SK-N-SH (cell line): ENCODE results near the gene HOMER2. TPM values are rescaled to one million over a fixed set of nuclear protein-coding genes. Genes with fewer than 3 reads are reported as not detected.

Source experiments
- CTCF ChIA-PET: fragments of 300-600, 350-600 bp; formaldehyde crosslinking; extraction: SDS; loops from one replicate; lab custom pipeline; 2021; lab: Yijun Ruan, JAX
- POLR2A ChIA-PET: fragments of 350-600 bp; sonication (Branson Sonifier 250); formaldehyde crosslinking; extraction: SDS; loops from one replicate; lab custom pipeline; 2020; ENCODE audit warnings: antibody characterized with exemption, inconsistent platforms; lab: Yijun Ruan, JAX
- DNase-seq: peaks from one replicate; pipeline ENCODE4 v3.0.0; 2012
- H2AFZ ChIP-seq: fragments of 200-600 bp; sonication (generic); 2 replicates; pipeline ENCODE4 v1.8.1; 2016; ENCODE audit warnings: antibody characterized with exemption, mild to moderate bottlenecking, low read depth
- H3F3A ChIP-seq: fragments of 200-600 bp; sonication (generic); replicated peaks from 2 replicates; pipeline ENCODE3; 2016; ENCODE audit warnings: antibody characterized with exemption, mild to moderate bottlenecking; ENCODE audit not compliant: insufficient read depth
- H3K27ac ChIP-seq, 2 experiments: fragments of 200-500 bp in 1 of 2; fragments of 200-600 bp in 1 of 2; sonication (Bioruptor generic) in 1 of 2; sonication (generic), shearing (Covaris generic) in 1 of 2; 2 replicates each; pipeline versions ENCODE4 v1.5.1 to v1.6.1; 2014 to 2016; ENCODE audit warnings: low read depth in 2 of 2, inconsistent platforms in 1 of 2, low read length in 1 of 2, mild to moderate bottlenecking in 1 of 2, mixed read lengths in 1 of 2
- H3K27me3 ChIP-seq: fragments of 200-600 bp; sonication (generic), shearing (Covaris generic); 2 replicates; pipeline ENCODE4 v1.6.1; 2016; ENCODE audit warnings: mixed run types; ENCODE audit not compliant: insufficient read depth
- H3K36me3 ChIP-seq, 2 experiments: fragments of 200-500 bp in 1 of 2; fragments of 200-600 bp in 1 of 2; sonication (Bioruptor generic) in 1 of 2; sonication (generic) in 1 of 2; replicated peaks in 1 of 2; 2 replicates each; pipeline versions ENCODE3 to v1.5.1; 2014 to 2016; ENCODE audit warnings: low read length in 1 of 2, mild to moderate bottlenecking in 1 of 2; ENCODE audit not compliant: insufficient read depth in 2 of 2, control insufficient read depth in 1 of 2
- H3K4me1 ChIP-seq, 2 experiments: fragments of 200-500 bp in 1 of 2; fragments of 200-600 bp in 1 of 2; sonication (Bioruptor generic) in 1 of 2; sonication (generic), shearing (Covaris generic) in 1 of 2; 2 replicates each; pipeline versions ENCODE4 v1.5.1 to v1.6.1; 2014 to 2016; ENCODE audit warnings: low read depth in 1 of 2, low read length in 1 of 2, mixed run types in 1 of 2; ENCODE audit not compliant: insufficient read depth in 2 of 2, control insufficient read depth in 1 of 2
- H3K4me2 ChIP-seq: fragments of 200-600 bp; sonication (generic), shearing (Covaris generic); 2 replicates; pipeline ENCODE4 v1.6.1; 2017; ENCODE audit warnings: mixed run types
- H3K4me3 ChIP-seq, 2 experiments: fragments of 200-500 bp in 1 of 2; fragments of 200-600 bp in 1 of 2; sonication (Bioruptor generic) in 1 of 2; sonication (generic), shearing (Covaris generic) in 1 of 2; 2 replicates each; pipeline versions ENCODE4 v1.5.1 to v1.8.1; 2014 to 2016; ENCODE audit warnings: low read depth in 2 of 2, inconsistent platforms in 1 of 2, low read length in 1 of 2, mild to moderate bottlenecking in 1 of 2, mixed read lengths in 1 of 2, moderate library complexity in 1 of 2
- H3K79me2 ChIP-seq: fragments of 200-600 bp; sonication (generic); 2 replicates; pipeline ENCODE4 v1.8.1; 2017; ENCODE audit warnings: mild to moderate bottlenecking; ENCODE audit not compliant: insufficient read depth
- H3K9ac ChIP-seq: fragments of 200-600 bp; sonication (generic); 2 replicates; pipeline ENCODE4 v1.6.1; 2017; ENCODE audit warnings: mixed run types
- H3K9me2 ChIP-seq: fragments of 200-600 bp; sonication (generic); 2 replicates; pipeline ENCODE4 v1.6.1; 2017; ENCODE audit warnings: mixed run types
- H3K9me3 ChIP-seq: fragments of 200-600 bp; sonication (generic); 2 replicates; pipeline ENCODE4 v1.6.1; 2017; ENCODE audit warnings: mixed run types, mild to moderate bottlenecking, moderate library complexity
- H4K20me1 ChIP-seq: fragments of 200-600 bp; sonication (generic); 2 replicates; pipeline ENCODE4 v1.6.1; 2017; ENCODE audit warnings: mild to moderate bottlenecking, mixed run types; ENCODE audit not compliant: insufficient read depth
- CHD2 ChIP-seq: fragments of 150-350 bp; IDR thresholded peaks from 2 replicates; pipeline ENCODE4 v1.6.1; 2018; ENCODE audit warnings: low read length; ENCODE audit not compliant: partially characterized antibody
- EZH2phosphoT487 ChIP-seq: fragments of 200-600 bp; sonication (generic); IDR thresholded peaks from 2 replicates; pipeline ENCODE4 v1.6.1; 2017; ENCODE audit warnings: low read depth, mixed run types, mild to moderate bottlenecking, antibody characterized with exemption, moderate library complexity, borderline replicate concordance
- GABPA ChIP-seq: IDR thresholded peaks from 2 replicates; pipeline ENCODE4 v1.4.0; 2012; ENCODE audit warnings: low read depth, mild to moderate bottlenecking
- GATA2 ChIP-seq: sonication (generic); formaldehyde crosslinking; IDR thresholded peaks from 2 replicates; pipeline ENCODE4 v1.5.0; 2020; ENCODE audit warnings: mild to moderate bottlenecking, missing genetic modification reagents
- JUND ChIP-seq: IDR thresholded peaks from 2 replicates; pipeline ENCODE4 v1.4.0; 2012
- MAX ChIP-seq: IDR thresholded peaks from 2 replicates; pipeline ENCODE4 v1.4.0; 2012; ENCODE audit warnings: low read depth
- MEF2A ChIP-seq: IDR thresholded peaks from 2 replicates; pipeline ENCODE4 v1.4.0; 2012; ENCODE audit warnings: low read depth, borderline replicate concordance
- MXI1 ChIP-seq: IDR thresholded peaks from 2 replicates; pipeline ENCODE4 v1.6.1; 2012; ENCODE audit warnings: mild to moderate bottlenecking, low read depth, low read length, improper control_type of control experiment
- NFIC ChIP-seq: IDR thresholded peaks from 2 replicates; pipeline ENCODE4 v1.4.0; 2012; ENCODE audit warnings: borderline replicate concordance
- NRF1 ChIP-seq: IDR thresholded peaks from 2 replicates; pipeline ENCODE4 v1.6.1; 2012; ENCODE audit warnings: low read depth, mild to moderate bottlenecking, low read length
- RCOR1 ChIP-seq: fragments of 150-350 bp; IDR thresholded peaks from 2 replicates; pipeline ENCODE4 v1.6.1; 2017; ENCODE audit warnings: antibody characterized with exemption, low read length
- RFX5 ChIP-seq: IDR thresholded peaks from 2 replicates; pipeline ENCODE4 v1.6.1; 2012; ENCODE audit warnings: mild to moderate bottlenecking, improper control_type of control experiment, low read length
- RXRA ChIP-seq: IDR thresholded peaks from 2 replicates; pipeline ENCODE4 v1.4.0; 2012; ENCODE audit warnings: low read depth, mild to moderate bottlenecking, borderline replicate concordance
- SIN3A ChIP-seq: IDR thresholded peaks from 2 replicates; pipeline ENCODE4 v1.6.1; 2012; ENCODE audit warnings: low read depth, mild to moderate bottlenecking, low read length, moderate library complexity, borderline replicate concordance
- TEAD4 ChIP-seq: IDR thresholded peaks from 2 replicates; pipeline ENCODE4 v1.4.0; 2012; ENCODE audit warnings: mild to moderate bottlenecking, borderline replicate concordance; ENCODE audit not compliant: insufficient read depth
- USF1 ChIP-seq: IDR thresholded peaks from 2 replicates; pipeline ENCODE4 v1.4.0; 2012; ENCODE audit warnings: low read depth, borderline replicate concordance
- YY1 ChIP-seq: IDR thresholded peaks from 2 replicates; pipeline ENCODE4 v1.4.0; 2012; ENCODE audit warnings: low read depth, mild to moderate bottlenecking
- ZBTB33 ChIP-seq: IDR thresholded peaks from 2 replicates; pipeline ENCODE4 v1.4.0; 2012; ENCODE audit warnings: low read depth, borderline replicate concordance
- WGBS: methylation state at CpG from one replicate; pipeline ENCODE4 v1.1.6; 2017; ENCODE audit warnings: low lambda C conversion rate; 5-methylcytosine and 5-hydroxymethylcytosine counted together
- polyA plus RNA-seq, 3 experiments: library from polyadenylated mRNA; depleted of rRNA; stranded (reverse); fragments of >200 nt; gene quantifications; 2 replicates each; pipeline ENCODE4 v1.2.3, GENCODE V29; 2012

HOMER2 gene
- polyA plus RNA-seq, 1 of the 3 experiments (the other 2 are of a cell fraction) = 7.3 TPM

GRCh38 chr15:82960766-82961165 lies 8.2 kb upstream of the HOMER2 start:
- no peaks in the 10 kb centered on the region for H4K20me1 ChIP-seq
- no peak overlapping the region for H3K27ac ChIP-seq
- H3F3A ChIP-seq = no peaks in the 10 kb centered on the region
- no peak overlapping the region for H3K9ac ChIP-seq
- no peaks in the 10 kb centered on the region for H3K4me1 ChIP-seq
- no peaks in the 10 kb centered on the region for H3K36me3 ChIP-seq
- H3K4me2 ChIP-seq = no peak overlapping the region
- DNase-seq = no peak
- H2AFZ ChIP-seq = no peak overlapping the region
- WGBS = 93% methylated on average over 3 of the region's 3 CpGs
- no peaks in the 10 kb centered on the region for H3K9me2 ChIP-seq
- POLR2A ChIA-PET = interaction anchor here (1.3 kb wide), 1 partner anchor 10 kb away, joined by 3 read pairs; no protein-coding TSS in a partner anchor
- H3K9me3 ChIP-seq = no peaks in the 10 kb centered on the region
- H3K4me3 ChIP-seq = no peak overlapping the region
- no peak for TF ChIP-seq MEF2A
- no peak for TF ChIP-seq ZBTB33
- no peak for TF ChIP-seq EZH2phosphoT487
- no peak for TF ChIP-seq MXI1
- no peak for TF ChIP-seq RXRA
- no peak for TF ChIP-seq GABPA
- TF ChIP-seq SIN3A = no peak
- no peak for TF ChIP-seq MAX
- no peak for TF ChIP-seq TEAD4
- TF ChIP-seq YY1 = no peak
- no peak for TF ChIP-seq GATA2 (CRISPR knock-in tag)
- no peak for TF ChIP-seq USF1
- TF ChIP-seq CHD2 = no peak
- TF ChIP-seq RFX5 = no peak
- no peak for TF ChIP-seq NRF1
- TF ChIP-seq NFIC = no peak
- no peaks in the 10 kb centered on the region for H3K79me2 ChIP-seq
- CTCF ChIA-PET = no interaction called here
- H3K27me3 ChIP-seq = no peaks in the 10 kb centered on the region

- no peaks in the 10 kb centered on the region for H3K36me3 ChIP-seq
- POLR2A ChIA-PET = no interaction called here
- WGBS = 95% methylated on average over 5 of the region's 5 CpGs
These were observed 6.9 kb upstream of the HOMER2 start for GRCh38 chr15:82959423-82959822.

More at GRCh38 chr15:82959423-82959822, 6.9 kb upstream of the HOMER2 start:
- no peak overlapping the region for H3K27ac ChIP-seq
- no peaks in the 10 kb centered on the region for H3K9me3 ChIP-seq
- no peaks in the 10 kb centered on the region for H3F3A ChIP-seq
- H3K9me2 ChIP-seq = no peaks in the 10 kb centered on the region
- CTCF ChIA-PET = no interaction called here
- TF ChIP-seq RFX5 (no peak), NRF1 (no peak), GATA2 (CRISPR knock-in tag) (no peak), JUND (no peak), ZBTB33 (no peak), RCOR1 (no peak)
- H3K4me1 ChIP-seq = no peaks in the 10 kb centered on the region
- no peaks in the 10 kb centered on the region for H4K20me1 ChIP-seq
- no peaks in the 10 kb centered on the region for H3K27me3 ChIP-seq
- no peak overlapping the region for H3K4me2 ChIP-seq
- H3K9ac ChIP-seq = no peak overlapping the region
- H2AFZ ChIP-seq = no peak overlapping the region
- H3K4me3 ChIP-seq = no peak overlapping the region
- DNase-seq = no peak
- H3K79me2 ChIP-seq = no peaks in the 10 kb centered on the region
